Stromal cell of bone marrow (primary cell): ENCODE measurements around the gene C4orf51.

ENCODE experiments used
- DNase-seq: peaks from one replicate; pipeline ENCODE4 v3.0.0-alpha.2; 2012; ENCODE audit warnings: low read depth

C4orf51 gene

GRCh38 chr4:145757188-145757587, 77.2 kb downstream of the C4orf51 start:
- DNase-seq = no peak

GRCh38 chr4:145760176-145760575, 80.2 kb downstream of the C4orf51 start:
- DNase-seq = no peak

GRCh38 chr4:145760961-145761929, 81.3 kb downstream of the C4orf51 start:
- DNase-seq = no peak

- no peak for DNase-seq
Observed at GRCh38 chr4:145762719-145763118, 82.8 kb downstream of the C4orf51 start.

GRCh38 chr4:145763399-145763798, 83.5 kb downstream of the C4orf51 start:
- no peak for DNase-seq

- no peak for DNase-seq
Observed at GRCh38 chr4:145766273-145766672, 86.3 kb downstream of the C4orf51 start.

- no peak for DNase-seq
Observed at GRCh38 chr4:145769450-145770037, 89.6 kb downstream of the C4orf51 start.

GRCh38 chr4:145770124-145770523, 90.2 kb downstream of the C4orf51 start:
- no peak for DNase-seq

GRCh38 chr4:145772347-145772746, 92.4 kb downstream of the C4orf51 start:
- no peak for DNase-seq

- peak; percentile 7 for DNase-seq
Observed at GRCh38 chr4:145773581-145774234, 93.8 kb downstream of the C4orf51 start.

GRCh38 chr4:145774473-145774872, 94.5 kb downstream of the C4orf51 start:
- no peak for DNase-seq

GRCh38 chr4:145775406-145775805, 95.5 kb downstream of the C4orf51 start:
- DNase-seq = no peak

GRCh38 chr4:145776208-145776607, 96.3 kb downstream of the C4orf51 start:
- DNase-seq = no peak

- no peak for DNase-seq
Observed at GRCh38 chr4:145779319-145779801, 99.4 kb downstream of the C4orf51 start.

GRCh38 chr4:145781351-145781750, 101.4 kb downstream of the C4orf51 start:
- no peak for DNase-seq
